ENCODE data around the gene SMARCAL1. TPM values are rescaled to one million over a fixed set of nuclear protein-coding genes. Genes with fewer than 3 reads are reported as not detected.

Gene SMARCAL1
- total RNA-seq, 1 experiment from 2014 or later: 24.1 TPM

GRCh38 chr2:216507220-216508160 lies 95.2 kb downstream of the SMARCAL1 start:
- ChIA-PET CTCF (no interaction called here), POLR2A (interaction anchor here (1.4 kb wide), 1 partner anchor 9 kb away, joined by 4 read pairs; the partner anchor contains the start of gene RPL37A)
- Mint-ChIP-seq H3K9me3 (ENCODE audit: unreplicated experiment) (no peaks in the 10 kb centered on the region), H3K4me1 (ENCODE audit: low read depth, unreplicated experiment) (peaks cover 22% of the 10 kb centered on the region), H3K4me3 (ENCODE audit: unreplicated experiment) (no peak overlapping the region), H3K36me3 (ENCODE audit: insufficient read depth, unreplicated experiment) (peaks cover 59% of the 10 kb centered on the region), H3K27ac (ENCODE audit: unreplicated experiment) (peak overlapping the region; percentile 32), H3K27me3 (ENCODE audit: insufficient read depth, unreplicated experiment) (no peaks in the 10 kb centered on the region)
- TF ChIP-seq CTCF (IDR thresholded peaks at IDR 0.05; ENCODE audit: insufficient read depth in 1 of 2, low read depth in 1 of 2, low read length in 1 of 2, severe bottlenecking in 1 of 2, unreplicated experiment in 1 of 2): no peak
- H3K9me3 ChIP-seq: no peaks in the 10 kb centered on the region
- no peaks in the 10 kb centered on the region; the same call in 1 of the 2 replicates for H3K4me1 ChIP-seq
- no peak for DNase-seq
- H3K36me3 ChIP-seq (ENCODE audit: control insufficient read depth, insufficient read depth, low read length): peaks cover 6% of the 10 kb centered on the region
- no TSS peak for BruUV-seq (replicated peaks)
- H3K27me3 ChIP-seq (replicated peaks; ENCODE audit: control insufficient read depth, insufficient read depth, low read length): no peaks in the 10 kb centered on the region
- no peak overlapping the region for H3K4me3 ChIP-seq (ENCODE audit: low read depth, low read length)
- intact Hi-C loops (cut with micrococcal nuclease; ENCODE audit: unreplicated experiment): no loop called here

GRCh38 chr2:216508229-216508628 lies 95.9 kb downstream of the SMARCAL1 start:
- H3K4me1 Mint-ChIP-seq (ENCODE audit: low read depth, unreplicated experiment): peaks cover 17% of the 10 kb centered on the region
- H3K36me3 ChIP-seq (ENCODE audit: control insufficient read depth, insufficient read depth, low read length): peaks cover 3% of the 10 kb centered on the region
- no peak overlapping the region for H3K4me3 ChIP-seq (ENCODE audit: low read depth, low read length)
- H3K27me3 Mint-ChIP-seq (ENCODE audit: insufficient read depth, unreplicated experiment): no peaks in the 10 kb centered on the region
- intact Hi-C loops (cut with micrococcal nuclease; ENCODE audit: unreplicated experiment): no loop called here
- DNase-seq: no peak
- no peak for TF ChIP-seq CTCF (IDR thresholded peaks at IDR 0.05; ENCODE audit: insufficient read depth in 1 of 2, low read depth in 1 of 2, low read length in 1 of 2, severe bottlenecking in 1 of 2, unreplicated experiment in 1 of 2)
- H3K9me3 ChIP-seq: no peaks in the 10 kb centered on the region
- ChIA-PET POLR2A (interaction anchor here (1.4 kb wide), 1 partner anchor 10 kb away, joined by 4 read pairs; the partner anchor contains the start of gene RPL37A), CTCF (no interaction called here)
- BruUV-seq (replicated peaks): no TSS peak
- H3K9me3 Mint-ChIP-seq (ENCODE audit: unreplicated experiment): no peaks in the 10 kb centered on the region
- H3K36me3 Mint-ChIP-seq (ENCODE audit: insufficient read depth, unreplicated experiment): peaks cover 51% of the 10 kb centered on the region
- no peak overlapping the region for H3K27ac Mint-ChIP-seq (ENCODE audit: unreplicated experiment)
- no peaks in the 10 kb centered on the region for H3K27me3 ChIP-seq (replicated peaks; ENCODE audit: control insufficient read depth, insufficient read depth, low read length)
- H3K4me1 ChIP-seq: no peaks in the 10 kb centered on the region
- H3K4me3 Mint-ChIP-seq (ENCODE audit: unreplicated experiment): no peak overlapping the region

- no peak overlapping the region for H3K27ac Mint-ChIP-seq (ENCODE audit: unreplicated experiment)
- no peak overlapping the region for H3K4me3 ChIP-seq (ENCODE audit: low read depth, low read length)
- H3K9me3 ChIP-seq: no peaks in the 10 kb centered on the region
- BruUV-seq (replicated peaks): no TSS peak
- peak; percentile 54 to 75 for TF ChIP-seq CTCF (IDR thresholded peaks at IDR 0.05; ENCODE audit: insufficient read depth in 1 of 2, low read depth in 1 of 2, low read length in 1 of 2, severe bottlenecking in 1 of 2, unreplicated experiment in 1 of 2)
- intact Hi-C loops (cut with micrococcal nuclease; ENCODE audit: unreplicated experiment): loop anchor here (2.0 kb wide), 1 partner anchor 994 kb away; no protein-coding TSS in a partner anchor
- DNase-seq: peak in 1 of 2 experiments; percentile 25
- H3K27me3 Mint-ChIP-seq (ENCODE audit: insufficient read depth, unreplicated experiment): no peaks in the 10 kb centered on the region
- no peak overlapping the region for H3K4me3 Mint-ChIP-seq (ENCODE audit: unreplicated experiment)
- H3K36me3 Mint-ChIP-seq (ENCODE audit: insufficient read depth, unreplicated experiment): no peaks in the 10 kb centered on the region
- POLR2A ChIA-PET: no interaction called here
- no peaks in the 10 kb centered on the region for H3K9me3 Mint-ChIP-seq (ENCODE audit: unreplicated experiment)
- no peaks in the 10 kb centered on the region for H3K4me1 Mint-ChIP-seq (ENCODE audit: low read depth, unreplicated experiment)
- no peaks in the 10 kb centered on the region for H3K36me3 ChIP-seq (ENCODE audit: control insufficient read depth, insufficient read depth, low read length)
- no peaks in the 10 kb centered on the region for H3K4me1 ChIP-seq
- CTCF ChIA-PET: interaction anchor here (1.4 kb wide), 1 partner anchor 155 kb away, joined by 3 read pairs; no protein-coding TSS in a partner anchor
- H3K27me3 ChIP-seq (replicated peaks; ENCODE audit: control insufficient read depth, insufficient read depth, low read length): no peaks in the 10 kb centered on the region
Observed at GRCh38 chr2:216516730-216517350, 104.6 kb downstream of the SMARCAL1 start.
